ENCODE measurements around the gene MT1G.

MT1G gene

DNA sequence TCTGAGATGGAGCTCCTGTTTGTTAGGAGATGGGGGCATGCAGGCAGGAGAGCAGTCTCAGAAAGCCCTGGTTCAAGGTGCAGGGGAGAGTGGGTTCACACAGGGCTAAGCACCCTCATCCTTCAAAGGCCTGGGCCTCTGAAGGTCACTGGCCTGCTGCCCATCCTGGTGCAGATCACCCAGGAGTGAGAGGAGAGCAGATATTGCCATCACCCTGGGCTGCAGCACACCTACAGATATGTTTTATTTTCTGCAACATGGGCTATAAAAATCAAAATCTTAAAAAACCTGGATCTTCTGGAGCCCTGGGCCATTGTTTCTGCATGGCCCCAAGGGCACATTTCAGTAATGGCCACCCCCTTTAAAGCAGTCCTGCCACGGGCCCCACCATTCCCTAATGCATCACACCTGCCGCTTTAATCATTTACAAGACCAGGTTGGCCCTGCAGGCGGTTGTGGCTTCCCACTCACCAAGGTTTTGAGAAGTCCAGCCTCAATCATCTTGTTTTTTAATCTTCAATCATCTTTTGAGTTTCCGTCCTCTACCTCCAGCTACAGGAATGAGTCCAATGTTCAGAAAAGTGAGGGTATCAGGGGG lies 41.7 kb upstream of the MT1G start:
- no peak overlapping the region for H3K4me3 ChIP-seq (ENCODE audit: low read length)
- no peak for DNase-seq (ENCODE audit: low read depth)
- TF ChIP-seq, protein P1, sequence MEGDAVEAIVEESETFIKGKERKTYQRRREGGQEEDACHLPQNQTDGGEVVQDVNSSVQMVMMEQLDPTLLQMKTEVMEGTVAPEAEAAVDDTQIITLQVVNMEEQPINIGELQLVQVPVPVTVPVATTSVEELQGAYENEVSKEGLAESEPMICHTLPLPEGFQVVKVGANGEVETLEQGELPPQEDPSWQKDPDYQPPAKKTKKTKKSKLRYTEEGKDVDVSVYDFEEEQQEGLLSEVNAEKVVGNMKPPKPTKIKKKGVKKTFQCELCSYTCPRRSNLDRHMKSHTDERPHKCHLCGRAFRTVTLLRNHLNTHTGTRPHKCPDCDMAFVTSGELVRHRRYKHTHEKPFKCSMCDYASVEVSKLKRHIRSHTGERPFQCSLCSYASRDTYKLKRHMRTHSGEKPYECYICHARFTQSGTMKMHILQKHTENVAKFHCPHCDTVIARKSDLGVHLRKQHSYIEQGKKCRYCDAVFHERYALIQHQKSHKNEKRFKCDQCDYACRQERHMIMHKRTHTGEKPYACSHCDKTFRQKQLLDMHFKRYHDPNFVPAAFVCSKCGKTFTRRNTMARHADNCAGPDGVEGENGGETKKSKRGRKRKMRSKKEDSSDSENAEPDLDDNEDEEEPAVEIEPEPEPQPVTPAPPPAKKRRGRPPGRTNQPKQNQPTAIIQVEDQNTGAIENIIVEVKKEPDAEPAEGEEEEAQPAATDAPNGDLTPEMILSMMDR (conservative IDR thresholded peaks at IDR 0.05; ENCODE audit: low read length): no peak

DNA sequence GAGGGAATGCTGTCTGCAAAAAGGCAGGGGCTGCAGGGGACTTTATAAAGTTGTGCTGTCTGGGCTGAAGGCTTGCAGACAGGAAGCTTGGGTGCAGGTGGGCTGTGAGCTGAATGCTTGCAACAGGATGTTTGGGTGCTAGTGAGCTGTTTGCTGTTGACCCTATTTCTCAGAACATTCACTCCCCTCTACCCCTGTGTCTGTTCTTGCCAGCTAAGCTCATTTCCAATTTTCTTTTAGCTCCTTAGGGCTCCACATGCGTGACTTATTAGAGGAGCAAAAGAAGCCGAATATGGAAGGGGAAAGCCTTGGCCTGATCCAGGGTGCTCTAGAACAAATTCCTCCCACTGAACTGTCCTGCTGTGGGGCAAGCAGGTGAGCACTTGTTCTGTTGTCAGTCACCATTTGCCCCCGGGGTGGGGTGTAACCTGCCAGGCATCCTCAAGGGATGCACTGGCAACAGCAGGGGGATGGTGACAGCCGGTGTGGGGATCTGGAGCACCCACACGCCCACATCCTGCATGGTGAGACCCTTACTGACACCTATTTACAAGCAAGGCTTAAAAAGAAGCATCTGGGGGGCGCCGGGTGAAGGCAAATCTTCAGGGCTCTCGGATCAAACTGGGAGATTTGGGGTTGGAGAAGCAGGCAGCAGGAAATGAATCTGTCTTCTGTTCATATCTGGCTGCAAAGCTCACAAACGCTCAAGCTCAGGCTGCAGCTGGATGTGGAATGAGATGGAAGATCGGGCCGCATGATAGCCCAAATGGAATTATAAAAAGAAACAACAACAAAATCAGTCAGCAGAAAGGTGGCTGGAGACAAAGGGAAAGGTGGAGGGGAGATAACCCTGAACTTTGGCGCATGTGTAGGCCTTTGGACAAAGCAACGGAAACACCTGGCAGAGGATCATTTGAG lies 40.9 kb upstream of the MT1G start:
- DNase-seq (ENCODE audit: low read depth): no peak
- no peak overlapping the region for H3K4me3 ChIP-seq (ENCODE audit: low read length)
- TF ChIP-seq, protein P1 (conservative IDR thresholded peaks at IDR 0.05; ENCODE audit: low read length): no peak

DNA sequence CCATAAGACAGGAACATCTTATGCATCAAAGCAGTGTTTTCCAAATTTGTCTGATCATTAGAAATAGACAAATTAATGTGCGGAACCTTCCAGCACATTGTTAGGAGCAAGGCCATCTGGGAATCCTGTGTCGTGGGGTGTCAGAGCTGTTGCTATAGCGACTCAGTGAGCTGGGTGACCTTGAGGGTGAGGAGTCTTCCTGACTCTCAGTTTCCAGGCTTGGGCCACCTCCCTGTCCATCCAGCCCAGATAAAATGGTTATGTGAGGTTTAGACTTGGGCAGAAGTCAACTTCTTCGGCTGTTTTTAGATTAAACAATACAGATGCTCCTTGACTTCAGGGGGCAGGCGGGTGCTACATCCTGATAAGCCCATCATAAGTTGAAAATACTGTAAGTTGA lies 35.0 kb upstream of the MT1G start:
- DNase-seq (ENCODE audit: low read depth): no peak
- TF ChIP-seq, protein P1 (conservative IDR thresholded peaks at IDR 0.05; ENCODE audit: low read length): no peak
- no peak overlapping the region for H3K4me3 ChIP-seq (ENCODE audit: low read length)

DNA sequence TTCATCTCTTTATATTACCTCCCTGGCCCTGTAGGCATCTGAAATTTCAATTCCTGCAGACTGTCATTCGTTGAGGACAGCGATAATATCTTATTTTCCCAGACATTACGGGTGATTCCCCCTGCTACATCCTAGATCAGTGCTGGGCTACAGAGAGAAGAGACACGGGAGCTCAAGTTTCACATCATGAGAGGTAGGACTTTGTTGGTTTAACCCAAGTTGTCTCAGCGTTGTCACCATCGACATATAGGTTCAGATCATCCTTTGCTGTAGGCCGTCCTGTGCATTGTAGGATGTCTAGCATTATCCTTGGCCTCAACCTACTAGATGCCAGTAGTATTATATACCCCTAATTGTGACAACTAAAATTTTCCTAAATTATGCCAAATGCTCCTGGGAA lies 33.7 kb upstream of the MT1G start:
- DNase-seq (ENCODE audit: low read depth): no peak
- no peak overlapping the region for H3K4me3 ChIP-seq (ENCODE audit: low read length)
- TF ChIP-seq, protein P1 (conservative IDR thresholded peaks at IDR 0.05; ENCODE audit: low read length): no peak

DNA sequence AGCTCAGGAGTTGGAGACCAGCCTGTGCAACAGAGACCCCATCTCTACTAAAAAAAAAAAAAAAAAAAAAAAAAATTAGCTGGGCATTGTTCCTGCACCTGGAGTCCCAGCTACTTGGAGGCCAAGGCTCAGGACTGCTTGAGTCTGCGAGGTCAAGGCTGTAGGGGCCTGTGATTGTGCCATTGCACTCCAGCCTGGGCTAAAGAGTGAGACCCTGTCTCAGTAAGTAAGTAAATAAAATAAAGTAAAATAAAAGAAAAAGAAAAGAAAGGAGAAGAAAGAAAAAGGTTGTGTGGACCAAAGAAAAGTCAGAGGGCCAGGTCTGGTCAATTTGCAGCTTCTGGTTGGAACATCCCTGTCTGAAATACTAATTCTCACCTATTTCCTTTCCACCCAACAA lies 32.8 kb upstream of the MT1G start:
- no peak for DNase-seq (ENCODE audit: low read depth)
- TF ChIP-seq, protein P1 (conservative IDR thresholded peaks at IDR 0.05; ENCODE audit: low read length): no peak
- H3K4me3 ChIP-seq (ENCODE audit: low read length): no peak overlapping the region

DNA sequence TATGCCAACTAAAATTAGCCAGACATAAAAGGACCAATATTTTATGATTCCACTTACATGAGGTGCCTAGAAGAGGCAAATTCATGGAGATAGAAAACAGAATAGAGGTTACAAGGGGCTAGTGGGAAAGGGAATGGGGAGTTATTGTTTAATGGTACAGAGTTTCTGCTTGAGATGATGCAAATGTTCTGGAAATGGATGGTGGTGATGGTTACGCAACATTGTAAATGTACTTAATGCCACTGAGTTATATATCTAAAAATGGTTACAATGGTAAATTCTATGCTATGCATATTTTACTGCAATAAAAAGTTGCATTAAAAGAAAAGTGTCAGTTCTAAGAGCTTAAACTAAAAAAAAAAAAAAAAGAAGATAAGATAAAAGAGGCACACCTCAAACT lies 32.3 kb upstream of the MT1G start:
- no peak for DNase-seq (ENCODE audit: low read depth)
- TF ChIP-seq, protein P1 (conservative IDR thresholded peaks at IDR 0.05; ENCODE audit: low read length): no peak
- H3K4me3 ChIP-seq (ENCODE audit: low read length): no peak overlapping the region
